Stimulated activated CD8-positive, alpha-beta memory T cell treated with anti-CD3 and anti-CD28 coated beads, Interleukin-12 subunit alpha, Interleukin-12 subunit beta, amount 100 ng/mL, for 1 hour (primary cell): ENCODE results near the gene ONECUT1.

ENCODE experiments used
- DNase-seq: peaks from one replicate; pipeline ENCODE4 v3.0.0-alpha.2; 2020; ENCODE audit warnings: low read depth

ONECUT1 gene

DNA sequence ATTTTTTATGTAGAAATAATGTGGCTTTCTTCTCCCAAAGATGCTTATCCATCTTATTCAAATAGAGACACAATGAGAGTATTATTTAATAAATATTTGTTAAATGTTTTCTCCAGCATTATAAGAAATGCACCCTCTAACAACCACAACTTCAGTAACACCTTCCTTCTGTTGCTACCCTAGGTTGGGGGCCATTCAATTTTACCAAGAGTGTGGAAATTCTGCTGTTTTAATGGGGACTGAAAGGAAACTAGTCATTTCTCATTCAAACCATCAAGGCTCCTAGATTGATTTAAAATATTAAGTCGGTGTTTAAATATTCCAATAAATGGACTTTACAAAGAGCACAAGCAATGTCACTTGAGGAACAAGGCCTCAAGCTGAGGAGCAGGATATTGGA is 7.6 kb downstream of the ONECUT1 start:
- DNase-seq: no peak

DNA sequence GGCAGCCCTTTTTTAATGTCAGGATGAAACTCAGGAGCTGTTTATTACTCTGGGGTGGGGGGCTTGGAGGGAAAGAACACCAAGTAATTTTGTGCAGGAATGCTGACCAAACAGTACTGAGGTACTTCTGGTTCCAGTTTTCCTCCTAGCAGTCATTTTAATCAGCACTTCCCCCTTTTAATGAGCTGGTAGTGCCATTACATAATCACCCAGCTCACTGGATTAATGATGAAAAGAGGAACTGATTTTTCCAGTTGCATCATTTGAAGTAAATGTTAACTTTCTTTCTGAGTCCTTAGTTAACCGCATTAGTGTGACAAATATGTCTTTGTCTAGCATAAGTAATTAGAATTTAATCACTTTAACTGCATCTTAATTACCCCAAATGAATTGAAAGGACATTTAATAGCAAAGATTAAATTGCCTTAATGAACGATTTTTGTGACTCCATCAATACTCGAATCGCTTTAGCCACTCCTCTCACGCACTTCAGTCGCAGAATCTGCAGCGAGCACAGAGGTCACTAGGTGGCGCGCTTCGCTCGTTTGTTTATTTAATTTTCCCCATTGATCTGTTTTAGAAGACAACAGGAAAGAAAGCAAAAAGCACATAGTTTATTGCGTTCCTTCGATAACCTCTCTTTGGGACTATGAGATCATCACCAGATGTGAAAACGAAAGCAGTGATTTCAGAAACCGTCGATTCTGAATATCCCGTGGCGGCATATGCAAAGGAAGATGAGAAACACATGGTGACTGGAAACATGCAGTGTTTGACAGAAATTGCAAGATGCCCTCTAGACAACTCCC is 9.8 kb downstream of the ONECUT1 start:
- DNase-seq: peak; percentile 39

DNA sequence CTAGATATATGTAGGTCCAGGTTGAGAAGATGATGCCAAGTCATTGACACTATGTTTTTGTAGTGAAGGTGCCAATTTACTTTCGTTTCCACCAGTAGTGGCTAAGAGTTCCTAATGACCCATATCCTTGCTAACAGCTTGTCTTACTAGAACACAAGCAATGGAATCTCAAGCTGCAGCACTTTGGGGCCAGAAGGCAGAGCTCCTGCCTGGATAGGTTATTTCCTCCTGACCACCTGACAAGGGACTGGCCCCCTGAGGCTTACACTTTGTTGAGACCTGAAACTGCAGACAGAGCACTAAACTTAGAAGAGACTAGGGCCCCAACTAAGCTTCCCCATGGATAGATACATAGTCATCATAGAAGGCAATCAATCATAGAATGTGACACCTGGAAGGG is 11.7 kb downstream of the ONECUT1 start:
- no peak for DNase-seq

DNA sequence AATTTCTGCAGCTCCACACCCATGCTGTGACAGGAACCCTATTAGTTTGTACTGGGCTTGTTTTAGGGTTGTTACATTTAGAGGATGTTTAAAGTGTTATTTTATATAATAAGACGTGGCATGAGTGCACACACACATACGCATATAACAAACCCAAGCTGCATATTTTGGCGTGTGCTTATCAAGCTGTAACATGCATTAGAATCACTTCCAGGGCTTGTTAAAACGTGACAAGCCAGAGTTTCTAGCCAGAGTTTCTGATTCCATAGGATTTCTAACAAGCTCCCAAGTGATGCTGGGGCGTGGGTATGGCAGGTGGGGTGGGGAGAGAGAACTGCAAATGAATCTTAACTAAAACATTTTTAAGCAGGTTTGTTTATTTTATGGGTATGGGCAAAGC is 17.4 kb downstream of the ONECUT1 start:
- no peak for DNase-seq

DNA sequence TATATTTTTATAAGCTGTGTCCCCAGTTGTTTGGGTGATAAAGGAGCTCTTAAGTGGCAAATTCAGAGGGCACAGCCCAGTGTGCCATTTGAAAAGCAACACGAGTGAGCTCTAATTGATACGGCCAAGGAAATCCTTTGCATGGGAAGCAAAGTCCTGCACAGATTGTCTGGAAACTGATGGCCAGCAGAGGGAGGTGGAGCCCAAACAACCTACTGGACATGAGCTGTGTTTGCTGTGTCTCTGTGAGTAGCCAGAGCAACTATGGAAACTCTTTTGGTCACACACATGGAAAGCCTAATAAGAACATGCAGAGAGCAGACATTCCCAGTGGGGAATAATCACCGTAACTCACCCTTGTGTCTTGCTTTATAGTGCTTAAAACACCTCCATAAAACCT is 24.4 kb downstream of the ONECUT1 start:
- DNase-seq: no peak

DNA sequence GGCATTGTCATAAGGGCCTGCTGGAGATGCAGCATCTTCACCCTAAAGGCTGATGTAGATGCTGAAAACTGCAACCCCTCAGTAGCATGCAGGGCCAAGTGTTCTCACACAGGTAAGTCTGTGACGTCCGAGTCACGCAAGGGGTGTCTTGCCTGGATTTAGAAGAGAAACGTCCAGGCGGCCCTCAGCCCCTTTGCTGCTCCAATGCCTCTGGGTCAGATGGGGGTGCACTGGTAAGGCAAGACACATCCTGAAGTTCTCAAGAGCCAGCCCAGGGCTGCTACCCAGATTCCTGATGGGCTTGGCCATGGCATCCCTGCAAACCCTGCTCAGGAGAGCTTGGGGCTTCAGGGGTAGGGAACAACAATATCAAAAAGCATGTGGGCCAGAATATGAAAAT is 25.4 kb downstream of the ONECUT1 start:
- DNase-seq: no peak

DNA sequence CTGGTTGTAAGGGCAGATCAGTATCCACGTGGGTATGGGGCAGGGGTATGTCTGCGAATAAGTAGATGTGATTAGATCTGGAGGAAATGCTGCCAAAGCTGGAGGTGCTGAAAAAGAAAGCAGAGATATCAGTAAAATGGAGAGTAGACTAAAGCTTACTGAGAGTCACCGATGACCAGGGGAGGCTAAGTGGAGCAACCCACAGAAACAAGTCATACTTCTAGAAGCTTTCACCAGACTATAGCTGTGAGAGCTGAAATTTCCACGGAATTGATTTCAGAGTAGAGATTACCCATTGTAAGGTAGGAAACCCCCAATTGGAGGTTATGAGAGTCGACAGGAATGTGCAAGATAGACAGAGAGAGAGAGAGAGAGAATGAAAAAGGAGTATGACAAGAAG is 27.5 kb downstream of the ONECUT1 start:
- no peak for DNase-seq

DNA sequence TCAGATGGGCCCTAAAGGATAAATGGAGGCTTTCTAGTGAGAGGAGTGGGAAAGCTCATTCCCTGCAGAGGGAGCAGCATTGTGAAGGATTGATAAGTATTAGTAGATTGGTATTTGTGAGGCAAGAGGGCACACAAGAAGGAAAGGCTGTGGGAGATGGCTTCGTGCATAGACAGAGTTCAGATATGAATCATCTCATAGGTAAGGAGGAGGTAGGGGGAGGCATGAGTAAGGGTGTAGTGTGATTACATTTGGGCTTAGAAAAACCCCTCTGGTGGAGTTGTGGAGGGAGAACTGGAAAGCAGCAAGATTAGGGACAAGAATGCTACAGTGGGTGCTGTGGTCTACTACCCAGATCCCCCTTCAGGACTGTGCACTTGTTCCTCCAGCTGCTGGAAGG is 29.6 kb downstream of the ONECUT1 start:
- no peak for DNase-seq

DNA sequence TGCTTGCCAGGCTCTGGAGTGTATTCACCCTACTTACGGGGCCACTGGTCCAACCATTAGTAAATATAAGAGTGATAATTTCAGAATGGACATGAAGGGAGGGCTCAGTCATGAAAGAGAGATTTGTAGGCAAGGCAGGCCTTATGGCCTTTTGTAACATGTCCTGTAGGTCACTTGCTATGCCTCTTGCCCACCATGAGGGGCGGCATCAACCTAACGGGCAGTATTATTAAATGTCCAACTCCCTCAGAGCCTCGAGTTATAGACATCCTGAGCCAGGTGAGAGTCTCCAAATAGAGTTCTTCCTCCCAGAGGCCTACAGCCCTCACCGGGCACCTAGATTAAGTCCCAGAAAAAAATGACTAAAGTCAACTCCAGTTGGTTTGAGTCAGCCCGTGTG is 30.2 kb downstream of the ONECUT1 start:
- no peak for DNase-seq

DNA sequence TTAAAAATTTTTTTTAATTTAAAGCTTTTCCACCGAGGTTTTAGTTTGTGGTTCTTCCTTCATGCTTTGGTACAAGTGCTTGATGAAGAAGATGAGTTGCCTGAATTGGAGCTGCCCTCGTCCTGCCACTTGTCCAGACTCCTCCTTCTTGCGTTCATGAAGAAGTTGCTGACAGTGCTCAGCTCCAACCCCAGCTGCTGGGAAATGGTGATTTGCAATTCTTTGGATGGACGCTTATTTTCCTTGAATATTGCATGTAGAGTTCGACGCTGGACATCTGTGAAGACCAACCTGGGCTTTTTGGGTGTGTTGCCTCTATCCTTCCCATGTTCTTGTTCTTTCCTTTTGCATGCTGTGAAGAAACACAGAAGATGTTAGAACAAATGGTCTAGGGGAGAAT is 32.6 kb downstream of the ONECUT1 start:
- no peak for DNase-seq

DNA sequence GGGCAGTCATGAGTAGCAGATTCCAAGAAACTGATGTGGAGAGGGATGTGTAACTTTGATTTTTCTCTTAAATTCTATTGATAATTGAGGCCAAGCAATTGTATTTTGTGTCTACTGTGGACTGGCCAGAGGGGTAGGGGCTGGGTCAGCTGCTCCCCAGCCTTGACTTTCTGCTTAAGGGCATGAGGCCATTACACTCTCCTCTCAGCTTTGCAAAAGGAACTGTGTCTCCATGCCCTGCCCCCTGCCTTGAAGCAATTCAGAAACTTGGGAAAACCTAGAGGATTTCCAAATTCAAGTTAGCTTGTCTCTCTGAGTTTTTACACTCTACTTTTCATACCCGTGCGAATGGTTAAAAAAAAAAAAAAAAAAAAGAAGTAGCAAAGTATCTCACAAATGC is 38.6 kb downstream of the ONECUT1 start:
- DNase-seq: no peak

DNA sequence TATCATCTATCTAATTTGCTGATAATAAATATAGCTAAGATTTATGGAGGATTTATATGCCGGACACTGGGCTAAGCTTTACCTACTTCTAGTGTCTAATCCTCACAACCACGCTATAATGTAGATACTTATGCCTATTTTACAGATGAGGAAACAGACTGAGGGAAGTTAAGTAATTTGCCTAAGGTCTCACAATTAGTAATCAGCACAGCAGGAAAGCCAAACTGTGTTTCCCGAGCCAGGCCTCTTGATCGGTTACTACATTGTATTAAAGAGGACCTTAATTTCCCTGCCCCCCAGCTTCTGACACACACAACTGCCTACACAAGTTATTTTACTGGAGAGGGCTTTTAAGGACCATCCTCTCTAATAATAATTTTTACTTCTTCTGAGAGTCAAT is 40.9 kb downstream of the ONECUT1 start:
- no peak for DNase-seq

DNA sequence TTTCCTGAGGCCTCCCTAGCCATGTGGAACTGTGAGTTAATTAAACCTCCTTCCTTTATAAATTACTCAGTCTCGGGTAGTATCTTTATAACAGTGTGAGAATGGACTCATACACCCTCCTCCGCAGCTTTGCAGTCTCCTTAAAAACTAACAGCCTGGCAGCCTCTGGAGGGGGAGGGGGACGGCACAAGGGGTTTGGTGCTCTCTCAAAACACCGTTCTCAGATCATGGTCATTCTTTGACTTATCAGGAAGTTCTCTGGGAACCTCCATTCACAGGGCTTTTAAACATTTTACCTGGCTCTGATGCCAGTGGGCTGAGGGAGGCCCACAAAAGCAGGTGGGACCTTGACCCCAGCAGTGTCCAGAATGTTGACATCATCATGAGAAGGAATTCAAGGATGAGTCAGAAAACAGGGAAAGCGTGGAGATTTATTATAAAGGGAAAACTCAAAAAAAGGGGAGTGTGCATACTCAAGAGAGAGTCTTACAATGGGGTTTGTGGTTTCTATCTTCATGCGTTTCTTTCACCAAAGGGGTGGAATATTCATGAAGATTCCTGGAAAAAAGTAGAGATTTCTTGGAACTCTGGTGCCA is 43.9 kb downstream of the ONECUT1 start:
- DNase-seq: no peak

DNA sequence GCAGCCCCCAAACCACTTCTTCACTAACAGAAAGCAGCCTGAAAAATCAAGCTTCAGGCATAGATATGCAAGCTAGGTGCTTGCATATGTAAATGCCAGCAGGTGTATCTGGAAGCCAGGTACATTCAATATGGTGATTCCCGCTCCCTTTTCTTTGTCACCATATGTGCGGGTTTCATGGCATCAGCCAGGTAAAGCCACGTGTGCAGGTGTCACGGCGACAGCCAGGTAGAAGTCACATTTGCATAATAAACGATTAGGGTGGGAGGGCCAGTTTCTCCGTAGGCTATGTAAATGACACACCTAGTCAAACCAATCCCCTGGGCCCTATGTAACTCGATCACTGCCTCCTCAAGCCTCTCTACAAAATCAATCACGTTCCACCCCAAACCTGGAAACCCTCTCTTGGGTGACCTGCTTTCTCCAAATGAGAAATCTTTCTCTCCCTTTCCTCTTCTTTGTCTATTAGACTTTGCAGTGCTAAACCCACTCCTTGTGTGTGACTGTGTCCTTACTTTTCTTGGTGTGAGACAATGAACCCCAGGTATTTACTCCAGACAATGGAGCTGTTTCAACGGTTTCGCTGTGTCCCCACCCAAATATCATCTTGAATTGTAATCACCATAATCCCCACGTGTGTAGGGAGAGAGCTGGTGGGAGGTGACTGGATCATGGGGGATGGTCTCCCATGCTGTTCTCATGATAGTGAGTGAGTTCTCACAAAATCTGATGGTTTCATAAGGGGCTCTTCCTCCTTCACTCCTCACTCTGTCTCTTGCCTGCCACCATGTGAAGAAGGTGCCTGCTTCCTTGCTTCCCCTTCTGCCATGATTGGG is 44.6 kb downstream of the ONECUT1 start:
- DNase-seq: no peak

DNA sequence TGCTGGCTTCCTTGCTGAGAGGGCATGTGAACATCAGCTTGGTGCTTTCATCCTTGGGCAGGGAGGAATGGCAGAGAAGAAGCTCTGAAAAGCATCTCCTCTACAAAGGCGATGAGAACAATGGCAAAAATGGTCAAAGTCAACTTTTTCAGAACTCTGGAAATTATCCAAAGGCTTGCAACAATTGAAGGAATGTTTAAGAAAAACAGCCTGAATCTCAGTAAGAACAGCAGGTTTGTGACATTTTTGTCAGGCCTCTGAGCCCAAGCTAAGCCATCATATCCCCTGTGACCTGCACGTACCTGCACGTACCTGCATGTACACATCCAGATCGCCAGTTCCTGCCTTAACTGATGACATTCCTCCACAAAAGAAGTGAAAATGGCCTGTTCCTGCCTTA is 51.8 kb downstream of the ONECUT1 start:
- no peak for DNase-seq

DNA sequence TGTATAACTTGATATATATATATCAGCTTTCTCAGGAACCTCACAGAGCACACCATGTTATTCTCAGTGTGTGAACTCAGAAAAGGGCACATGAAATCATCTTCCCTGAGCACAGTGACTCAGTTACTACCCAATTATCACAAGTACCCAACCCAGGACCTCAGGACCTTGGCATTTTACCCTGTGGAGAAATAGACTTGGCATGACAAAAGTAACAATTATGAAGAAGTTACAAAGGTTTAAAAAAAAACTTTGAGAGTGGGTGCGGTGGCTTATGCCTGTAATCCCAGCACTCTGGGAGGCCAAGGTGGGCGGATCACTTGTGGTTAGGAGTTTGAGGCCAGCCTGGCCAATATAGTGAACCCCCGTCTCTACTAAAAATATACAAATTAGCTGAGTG is 52.4 kb downstream of the ONECUT1 start:
- no peak for DNase-seq

DNA sequence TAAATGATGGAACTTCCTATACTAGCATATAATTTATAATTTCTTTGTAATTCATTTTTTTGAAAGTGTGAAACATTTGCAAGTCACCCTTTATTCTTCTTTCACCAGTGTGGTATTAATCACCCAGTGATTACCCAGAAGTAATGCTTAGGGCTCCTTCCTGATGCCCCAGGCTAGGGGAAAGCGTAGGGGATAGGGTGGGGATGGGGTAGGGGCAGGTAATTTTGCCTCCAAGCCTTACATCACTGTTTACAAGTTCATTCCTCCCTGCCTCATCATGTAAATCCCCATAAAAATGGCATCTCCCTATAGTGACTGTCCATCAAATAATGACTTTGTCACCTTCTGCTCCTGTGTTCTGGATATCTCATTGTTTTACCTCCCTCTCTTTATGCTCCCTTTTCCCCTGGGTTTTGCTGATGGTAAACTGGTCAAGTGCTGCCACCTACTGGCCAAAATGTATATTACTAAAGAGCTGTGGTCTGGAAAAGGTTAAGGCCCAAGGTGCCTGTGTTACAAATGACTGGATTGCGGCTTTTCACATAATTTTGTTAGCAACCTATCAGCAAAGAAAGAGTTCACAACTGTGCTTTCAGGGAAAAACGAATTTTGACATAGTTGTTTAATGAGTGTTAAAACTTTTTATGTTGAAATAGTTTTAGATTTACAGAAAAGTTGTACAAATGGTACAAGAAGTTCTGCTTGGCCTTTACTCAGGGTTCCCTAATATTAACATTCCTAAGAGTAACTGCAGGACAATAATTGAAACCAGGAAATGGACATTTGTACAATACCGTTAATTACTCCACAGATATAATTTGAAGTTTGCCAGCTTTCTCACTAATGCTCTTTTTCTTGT is 54.7 kb downstream of the ONECUT1 start:
- DNase-seq: peak; percentile 67

DNA sequence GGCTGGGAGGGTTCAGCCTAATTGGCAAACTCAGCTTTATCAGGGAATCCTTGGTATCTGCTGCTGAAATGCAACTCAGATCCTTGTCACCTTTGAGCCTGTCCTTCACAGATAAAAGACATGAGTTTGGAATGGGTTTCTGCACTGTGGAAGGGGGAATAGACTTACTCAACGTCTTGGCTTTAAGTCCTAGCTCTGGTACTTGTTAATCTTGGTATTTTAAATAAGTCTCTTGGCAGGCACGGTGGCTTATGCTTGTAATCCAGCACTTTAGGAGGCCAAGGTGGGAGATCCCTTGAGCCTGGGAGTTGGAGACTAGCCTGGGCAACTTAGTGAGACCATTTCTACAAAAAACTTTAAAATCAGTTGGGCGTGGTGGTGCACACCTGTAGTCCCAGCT is 55.8 kb downstream of the ONECUT1 start:
- DNase-seq: no peak

DNA sequence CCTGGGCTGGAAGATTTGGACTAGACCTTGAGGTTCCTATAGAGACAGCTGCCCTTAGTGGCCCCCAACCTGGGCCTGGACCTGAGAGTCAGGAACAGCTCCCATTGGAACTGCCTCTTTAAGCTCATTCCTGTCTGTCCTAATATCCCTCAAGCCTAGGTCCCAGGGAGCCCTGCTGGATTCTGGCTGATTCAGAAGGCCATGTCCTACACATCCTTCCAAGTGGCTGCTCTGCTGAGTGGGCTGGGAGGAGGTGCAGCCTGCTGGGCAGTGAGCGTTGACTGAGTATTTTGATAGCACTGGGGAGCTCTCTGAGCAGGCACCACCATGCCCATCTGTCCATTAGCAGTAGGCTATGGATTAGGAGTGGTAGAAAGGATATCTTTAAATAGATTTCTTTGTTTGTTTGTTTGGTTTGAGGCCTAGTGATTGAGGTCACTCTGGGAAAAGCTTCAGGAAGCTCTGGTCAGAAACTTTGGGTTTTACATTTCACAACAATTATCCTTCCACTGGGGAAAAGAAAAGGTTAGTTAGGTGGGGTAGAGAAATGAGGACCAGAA is 56.4 kb downstream of the ONECUT1 start:
- DNase-seq: no peak

DNA sequence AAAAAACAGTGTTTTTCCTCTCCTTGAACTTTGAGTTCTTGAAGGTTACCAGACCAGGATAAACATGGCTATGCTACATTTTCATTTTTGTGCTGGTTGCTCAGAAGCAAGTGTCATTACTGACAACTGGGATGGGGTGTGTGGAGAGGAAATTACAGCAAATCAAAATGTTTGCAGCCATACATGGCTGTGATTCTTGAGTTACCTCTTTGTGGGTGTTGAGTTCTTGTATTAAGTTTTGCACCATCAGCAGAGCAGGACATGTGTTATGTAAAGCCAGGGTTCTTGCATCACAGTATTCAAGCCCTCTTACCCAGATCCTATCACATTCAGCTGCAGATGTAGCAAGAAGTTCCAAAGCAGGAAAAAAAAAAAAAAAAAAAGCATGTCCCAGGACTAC is 57.0 kb downstream of the ONECUT1 start:
- no peak for DNase-seq

DNA sequence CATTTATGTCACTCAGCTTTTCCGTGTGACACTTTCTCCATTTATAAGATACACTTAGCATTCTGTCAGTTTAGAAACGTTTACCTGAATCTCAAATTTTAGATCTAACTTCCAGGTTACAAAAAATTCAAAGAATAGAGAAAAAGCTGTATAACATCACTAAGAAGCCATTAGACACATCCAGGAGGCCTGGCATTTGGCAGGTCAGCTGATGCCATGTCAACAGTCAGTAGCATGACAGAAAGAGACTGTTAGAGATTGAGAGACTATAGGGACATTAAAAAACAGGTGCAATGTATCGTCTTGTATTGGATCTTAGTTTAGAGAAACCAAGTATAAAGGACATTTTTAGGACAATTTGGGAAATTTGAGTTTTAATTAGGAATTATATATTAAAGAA is 57.6 kb downstream of the ONECUT1 start:
- DNase-seq: no peak
